Amniotic epithelial cell (primary cell): Measurements from ENCODE around the gene TBC1D22A.

Experiments
- DNase-seq: peaks from one replicate; pipeline ENCODE4 v3.0.0-alpha.2; 2010; ENCODE audit warnings: low read depth

Gene TBC1D22A

DNA sequence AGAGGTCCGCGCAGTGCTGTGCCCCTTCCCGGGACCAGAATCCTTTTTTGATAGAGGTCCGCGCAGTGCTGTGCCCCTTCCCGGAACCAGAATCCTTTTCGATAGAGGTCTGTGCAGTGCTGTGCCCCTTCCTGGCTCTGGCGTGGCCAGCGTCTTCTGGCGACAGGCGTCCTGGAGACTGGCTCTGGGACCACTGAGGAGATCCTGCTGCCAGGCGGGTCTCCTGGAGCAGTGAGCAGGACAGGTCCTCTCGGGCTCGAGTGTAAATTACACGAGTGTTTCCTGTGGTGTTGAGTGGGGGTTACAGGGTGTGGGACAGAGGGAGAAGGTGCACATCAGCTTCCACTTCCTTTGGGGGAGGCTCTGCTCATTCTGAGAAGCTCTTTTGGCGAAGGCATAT, 98.1 kb downstream of the TBC1D22A start:
- no peak for DNase-seq

DNA sequence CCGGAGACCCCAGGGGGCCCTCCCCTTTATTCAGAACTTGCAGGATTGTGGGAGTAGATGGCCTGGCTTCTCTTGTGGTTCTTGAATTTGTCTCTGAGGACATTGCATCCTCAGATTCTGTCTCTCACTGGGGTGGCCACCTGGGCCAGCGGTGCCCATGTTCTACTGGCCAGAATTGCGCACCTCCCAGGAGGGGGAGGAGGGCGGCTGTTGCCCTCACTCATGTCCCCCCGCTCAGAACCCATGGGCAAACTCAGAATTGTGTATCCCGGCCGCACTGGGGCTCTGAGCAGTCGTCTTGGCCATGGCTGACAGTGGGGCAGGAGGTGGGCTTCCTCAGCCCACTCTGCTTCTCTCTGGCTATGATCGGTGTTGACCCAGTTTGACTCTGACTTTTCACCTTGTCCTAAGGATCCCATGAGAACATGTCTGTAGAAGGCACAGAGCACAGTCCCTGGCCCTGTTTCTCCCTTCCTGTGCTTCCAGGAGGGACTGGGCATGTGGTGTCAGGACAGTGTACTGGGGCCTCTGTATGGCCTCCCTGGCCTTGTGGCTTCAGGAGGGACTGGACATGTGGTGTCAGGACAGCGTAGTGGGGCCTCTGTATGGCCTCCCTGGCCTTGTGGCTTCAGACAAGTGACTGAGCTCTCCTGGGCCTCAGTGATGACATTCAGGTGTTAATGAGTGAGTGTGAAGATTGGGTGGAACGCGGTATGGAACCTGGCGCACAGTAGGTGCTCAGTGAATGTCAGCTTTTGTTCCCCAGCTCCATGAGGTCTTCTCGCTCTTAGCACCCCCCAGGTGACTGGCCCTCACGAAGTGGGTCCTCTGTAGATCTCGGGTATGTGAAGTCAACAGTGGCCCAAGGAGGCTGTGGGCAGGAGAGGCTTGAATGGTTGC, 99.3 kb downstream of the TBC1D22A start:
- no peak for DNase-seq

DNA sequence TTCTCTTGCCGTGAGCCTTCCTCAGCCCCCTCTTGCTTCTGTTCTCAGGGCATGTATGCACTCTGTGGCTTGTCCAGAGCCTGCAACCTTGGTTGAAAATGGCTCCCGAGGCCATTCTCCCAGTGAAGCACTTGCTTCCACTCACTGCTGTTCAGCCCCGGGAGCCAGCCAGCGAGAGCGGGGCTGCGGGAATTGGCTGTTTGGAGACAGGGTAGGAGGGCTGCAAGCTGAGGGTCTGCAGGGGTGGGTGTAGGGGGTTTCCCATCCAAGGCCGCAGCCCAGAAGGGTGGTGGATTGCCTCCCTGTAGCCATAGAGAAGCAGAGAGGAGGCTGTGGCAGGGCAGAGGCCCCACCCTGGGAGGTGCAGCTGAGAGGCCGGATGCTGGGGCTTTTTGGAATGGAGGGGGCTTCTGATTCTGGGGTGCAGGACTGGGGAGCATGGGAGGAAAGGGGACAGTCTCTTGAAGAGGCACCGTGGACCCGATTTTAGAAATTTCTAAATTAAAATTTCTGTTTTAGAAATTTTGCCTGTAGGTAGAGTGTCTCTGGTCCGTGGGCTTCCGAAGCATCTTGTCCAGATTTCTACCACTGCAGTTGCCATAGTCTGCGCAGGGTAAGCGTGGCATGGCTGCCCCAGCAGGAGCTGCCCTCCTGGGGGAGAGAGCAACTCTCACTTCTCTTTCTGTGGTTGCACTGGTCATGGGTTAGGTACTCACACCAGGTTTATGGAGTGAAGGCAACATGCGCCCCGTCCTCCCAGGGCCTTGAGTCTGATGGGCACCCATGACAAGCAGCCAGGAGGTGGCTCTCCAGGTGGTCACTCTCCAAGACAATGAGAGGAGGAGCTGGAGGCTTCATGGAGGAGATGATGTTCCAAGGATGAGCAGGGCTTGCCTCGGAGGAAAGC, 100.2 kb downstream of the TBC1D22A start:
- no peak for DNase-seq

DNA sequence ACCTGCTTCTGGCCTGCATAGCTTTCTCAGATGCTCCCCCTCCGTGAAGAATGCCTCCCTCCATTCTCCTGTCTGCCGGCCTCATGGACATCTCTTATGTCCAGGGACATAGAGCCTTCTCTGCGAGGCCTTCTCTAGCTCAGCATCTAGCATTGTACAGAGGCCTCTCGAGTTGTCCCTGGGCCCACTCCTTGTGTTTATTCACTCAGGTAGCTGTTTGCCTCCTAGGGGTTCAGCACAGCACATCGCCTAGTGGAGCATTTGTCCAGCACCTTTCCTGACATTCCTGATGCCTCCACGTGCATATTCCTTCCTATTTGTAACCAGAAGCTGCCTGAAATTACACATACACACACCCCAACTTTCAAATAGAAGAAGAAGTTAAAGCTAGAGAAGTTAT, 101.3 kb downstream of the TBC1D22A start:
- DNase-seq, result no peak

DNA sequence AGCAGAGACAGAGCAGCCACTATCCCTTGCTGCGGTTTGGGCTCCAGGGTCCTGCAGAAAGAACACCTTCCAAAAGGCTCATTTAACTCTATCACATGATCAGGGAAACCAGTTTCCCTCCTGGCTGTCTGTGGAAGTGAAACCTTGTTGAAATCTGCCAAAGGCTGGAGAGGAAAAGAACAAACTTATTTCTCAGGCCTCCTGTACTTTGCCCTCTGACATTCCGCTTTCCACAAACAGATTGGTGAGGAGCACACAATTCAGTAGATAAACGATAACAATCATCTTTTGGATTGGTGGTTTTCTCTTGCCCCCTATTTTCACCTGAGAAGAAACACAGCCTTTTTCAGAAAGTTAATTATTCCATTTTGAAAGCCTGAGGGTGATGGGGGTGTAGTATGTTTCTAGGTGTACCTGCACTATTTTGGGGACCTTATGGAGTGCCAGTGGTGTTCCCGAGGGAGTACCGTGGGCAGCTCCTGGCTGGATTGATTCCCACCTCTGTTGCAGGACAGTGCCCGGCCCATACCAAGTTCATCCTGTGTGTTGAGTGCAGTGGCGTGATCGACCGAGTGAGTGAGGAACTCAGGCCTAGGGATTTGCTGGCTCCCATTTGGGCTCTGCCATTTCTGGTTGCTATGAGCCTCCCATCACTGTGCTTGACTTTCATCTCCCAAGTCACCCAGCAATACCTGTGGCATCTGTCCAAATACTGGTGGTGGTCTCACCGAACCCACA, 102.0 kb downstream of the TBC1D22A start:
- DNase-seq, result no peak

DNA sequence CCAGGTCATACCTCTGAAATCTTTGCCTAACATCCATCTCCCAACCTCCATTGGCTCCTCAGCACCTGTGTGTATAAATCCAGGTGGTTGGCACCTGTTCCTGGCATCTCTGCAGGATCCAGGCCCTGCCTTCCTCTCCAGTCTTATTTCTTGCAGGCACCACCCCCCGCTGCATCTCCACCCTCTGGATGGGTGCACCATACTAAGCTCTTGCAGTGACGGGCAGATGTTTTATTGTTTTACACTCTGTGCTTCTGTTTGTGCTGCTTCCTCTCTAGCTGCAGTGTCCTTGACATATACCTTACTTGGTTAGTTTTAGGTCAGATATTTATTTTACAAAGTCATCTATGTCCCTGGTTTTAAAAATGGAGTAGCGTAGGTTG, 102.6 kb downstream of the TBC1D22A start:
- no peak for DNase-seq

DNA sequence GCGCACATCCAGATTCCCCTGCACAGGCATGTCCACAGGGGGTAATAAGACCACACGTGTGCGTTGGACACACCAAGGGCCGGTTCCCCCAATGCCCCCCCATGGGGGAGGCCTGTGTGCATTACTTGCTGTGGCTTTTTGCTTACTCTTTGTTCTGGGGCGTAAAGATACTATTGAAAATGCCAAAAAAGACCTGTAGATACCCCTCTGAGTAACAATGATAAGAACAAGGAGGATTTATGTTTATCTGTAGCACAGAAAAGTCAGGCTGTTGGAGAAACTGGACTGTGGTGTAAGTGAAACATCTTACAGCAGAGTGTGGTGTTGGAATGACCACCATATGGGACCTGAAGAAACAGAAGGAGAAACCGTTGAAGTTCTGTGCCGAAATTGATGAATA, 103.2 kb downstream of the TBC1D22A start:
- no peak for DNase-seq

DNA sequence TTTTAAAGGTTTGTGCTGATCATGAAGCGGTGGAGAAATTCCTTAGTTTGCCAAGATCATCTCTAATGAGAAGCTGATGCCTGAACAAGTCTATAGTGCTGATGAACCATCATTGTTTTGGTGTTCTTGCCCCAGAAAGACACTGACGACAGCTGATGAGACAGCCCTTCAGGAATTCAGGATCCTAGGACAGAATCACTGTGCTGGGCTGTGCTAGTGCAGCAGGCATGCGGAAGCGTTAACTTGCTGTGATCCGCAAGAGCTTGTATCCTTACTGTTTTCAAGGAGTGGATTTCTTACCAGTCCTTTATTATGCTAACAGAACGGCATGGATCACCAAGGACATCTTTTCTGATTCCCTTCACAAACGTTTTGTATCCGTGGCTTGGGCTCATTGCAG, 104.1 kb downstream of the TBC1D22A start:
- DNase-seq, result peak; percentile 95

DNA sequence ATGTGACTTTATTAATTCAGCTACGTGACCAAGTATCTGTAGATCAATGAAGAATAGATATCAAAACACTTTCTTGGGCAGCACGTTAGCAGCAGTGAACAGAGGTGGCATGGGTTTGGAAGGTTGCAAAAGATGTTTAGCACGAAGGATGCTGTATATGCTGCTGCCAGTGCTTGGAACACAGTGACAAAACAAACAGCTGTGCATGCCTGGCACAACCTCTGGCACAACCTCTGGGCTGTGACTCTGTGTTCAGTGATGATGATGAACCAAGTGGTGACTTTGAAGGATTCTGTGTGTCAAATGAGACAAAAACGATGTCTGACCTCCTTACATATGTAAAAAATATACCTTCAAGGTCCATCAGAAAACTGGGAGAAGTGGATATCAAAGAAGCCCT, 104.7 kb downstream of the TBC1D22A start:
- DNase-seq, result no peak

DNA sequence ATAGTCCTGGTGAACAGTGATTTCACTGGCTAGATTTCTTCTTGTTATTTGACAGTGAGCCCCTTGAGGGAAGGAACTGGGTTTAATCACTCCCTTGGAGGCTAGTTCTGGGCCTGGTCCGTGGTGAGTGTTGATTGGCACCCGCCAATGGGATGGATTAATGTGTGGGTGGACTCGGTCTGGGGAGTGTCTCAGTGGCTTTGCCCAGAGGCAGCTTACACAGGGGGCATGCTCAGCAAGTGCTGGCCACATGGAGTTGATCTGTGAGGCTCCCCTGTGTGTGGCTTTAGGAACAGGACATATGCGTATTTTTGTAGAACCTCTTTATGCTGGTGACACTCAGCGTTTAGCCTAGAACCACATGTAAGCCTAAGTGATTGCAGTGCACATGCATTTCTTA, 106.9 kb downstream of the TBC1D22A start:
- no peak for DNase-seq

DNA sequence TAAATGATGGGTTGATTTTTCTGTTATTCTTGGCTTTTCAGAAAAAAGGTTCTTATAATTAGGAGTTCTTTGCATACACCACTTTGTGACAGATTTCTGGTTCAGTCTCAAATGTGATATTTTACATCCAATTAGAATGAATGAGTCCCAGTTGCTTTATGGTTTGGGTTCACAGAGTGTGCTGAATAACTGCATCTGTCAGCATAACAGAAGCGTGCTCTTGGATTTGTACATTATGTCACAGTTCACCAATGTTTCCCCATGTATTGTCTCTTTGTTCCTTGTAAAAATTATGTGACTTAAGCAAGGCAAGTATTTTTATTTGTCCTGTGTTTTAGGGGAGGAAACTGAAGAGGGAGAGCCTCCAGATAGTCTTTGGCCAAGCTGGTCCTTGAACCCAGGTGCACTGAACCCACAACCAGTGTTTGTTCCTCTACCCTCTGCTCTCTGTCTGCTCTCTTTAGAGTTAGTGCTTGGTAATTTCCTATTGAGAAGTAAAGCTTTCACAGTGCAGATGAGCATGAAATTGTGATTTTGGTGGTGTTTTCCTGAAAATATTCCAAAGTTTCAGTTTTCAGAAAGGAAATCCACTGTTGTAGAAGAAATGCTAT, 107.5 kb downstream of the TBC1D22A start:
- no peak for DNase-seq

DNA sequence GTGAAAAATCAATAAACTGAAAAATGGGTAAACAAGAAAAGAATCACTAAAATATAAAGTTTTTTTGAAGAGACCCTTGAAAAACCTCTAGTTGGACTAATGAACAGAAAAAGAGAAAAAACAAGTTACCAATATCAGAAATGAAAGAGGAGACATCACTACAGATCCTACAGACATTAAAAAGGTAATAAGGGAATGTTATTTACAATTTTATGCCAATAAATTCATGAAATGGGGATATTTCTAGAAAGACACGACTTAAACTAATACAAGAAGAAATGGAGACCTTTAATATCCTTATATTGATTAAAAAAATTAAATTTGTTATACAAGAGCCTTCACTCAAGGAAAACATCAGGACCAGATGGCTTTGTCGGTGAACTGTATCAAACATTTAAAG, 109.4 kb downstream of the TBC1D22A start:
- no peak for DNase-seq

DNA sequence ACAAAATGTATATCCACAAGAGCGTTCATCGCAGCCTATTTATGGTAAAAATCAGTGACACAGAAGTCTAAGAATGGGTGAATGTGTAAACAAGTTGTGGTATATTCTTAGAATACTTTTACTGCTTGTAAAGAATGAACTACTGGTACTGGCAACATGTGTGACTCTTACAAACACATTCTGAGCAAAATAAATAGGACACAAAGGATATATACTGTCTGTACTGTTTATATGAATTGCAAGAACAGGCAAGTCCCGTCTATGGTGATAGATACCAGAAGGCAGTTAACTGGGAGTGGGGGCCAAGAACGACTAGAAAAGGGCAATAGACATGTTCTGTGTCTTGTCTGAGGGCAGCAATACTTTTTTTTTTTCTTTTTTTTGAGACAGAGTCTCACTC, 112.6 kb downstream of the TBC1D22A start:
- no peak for DNase-seq

DNA sequence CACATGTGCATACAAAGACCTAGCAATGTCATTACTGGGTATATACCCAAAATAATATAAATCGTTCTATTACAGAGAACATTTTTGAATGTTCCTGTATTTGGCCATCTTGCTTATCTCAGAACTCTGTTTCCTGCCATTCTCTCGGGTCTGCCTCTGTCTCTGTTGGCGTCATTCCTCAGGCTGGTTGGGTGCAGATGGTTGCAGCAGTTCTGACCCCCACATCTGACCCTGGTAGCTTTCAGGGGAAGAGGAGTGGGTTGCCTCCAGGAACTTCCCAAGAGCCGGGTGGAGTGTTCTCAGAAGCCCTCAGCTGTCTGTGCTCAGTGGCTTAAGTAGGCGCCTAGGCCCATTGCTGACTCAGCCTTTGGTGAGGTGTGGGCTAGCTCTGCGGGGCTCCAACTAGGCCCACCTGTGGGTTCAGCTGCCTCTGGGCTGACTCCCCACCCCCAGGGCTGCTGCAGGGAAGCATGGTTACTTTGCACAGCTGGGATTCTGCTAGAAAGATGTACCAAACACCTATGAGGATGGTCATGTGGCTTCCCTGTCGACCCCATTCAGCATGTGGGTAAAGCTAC, 114.0 kb downstream of the TBC1D22A start:
- no peak for DNase-seq

DNA sequence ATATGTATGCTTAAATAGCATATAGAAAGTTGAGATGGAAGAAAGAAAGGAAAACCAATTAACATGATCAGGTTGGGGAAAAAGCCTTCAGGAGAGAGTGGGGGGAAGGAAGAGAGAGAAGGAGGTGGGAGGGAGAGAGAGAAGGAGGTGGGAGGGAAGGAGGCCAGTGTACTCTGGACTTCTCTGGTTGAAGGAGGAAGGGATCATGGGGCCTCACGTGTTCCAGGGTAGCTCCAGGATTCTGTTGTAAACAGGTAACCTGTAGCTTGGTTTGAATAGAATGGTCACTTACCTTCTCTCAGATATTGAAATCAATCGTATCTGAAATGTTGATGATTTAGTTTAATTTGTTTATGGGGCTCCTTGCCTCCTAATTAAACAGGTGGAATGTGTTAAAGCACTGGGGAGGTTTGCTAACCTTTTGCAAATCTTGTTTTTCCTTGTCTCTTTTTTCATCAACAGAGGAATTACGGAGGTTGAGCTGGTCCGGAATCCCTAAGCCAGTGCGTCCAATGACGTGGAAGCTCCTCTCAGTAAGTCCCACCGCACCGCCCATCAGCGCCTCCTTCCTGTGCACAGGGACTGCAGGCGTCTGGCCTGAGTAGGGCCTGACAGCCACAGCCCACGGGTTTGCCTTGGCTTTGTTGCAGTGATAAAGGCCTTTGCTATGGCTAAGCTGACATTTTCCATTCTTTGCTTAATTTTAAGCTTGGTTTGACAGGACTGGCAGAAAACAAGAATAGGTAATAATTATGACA, 115.9 kb downstream of the TBC1D22A start:
- DNase-seq, result peak; percentile 69

DNA sequence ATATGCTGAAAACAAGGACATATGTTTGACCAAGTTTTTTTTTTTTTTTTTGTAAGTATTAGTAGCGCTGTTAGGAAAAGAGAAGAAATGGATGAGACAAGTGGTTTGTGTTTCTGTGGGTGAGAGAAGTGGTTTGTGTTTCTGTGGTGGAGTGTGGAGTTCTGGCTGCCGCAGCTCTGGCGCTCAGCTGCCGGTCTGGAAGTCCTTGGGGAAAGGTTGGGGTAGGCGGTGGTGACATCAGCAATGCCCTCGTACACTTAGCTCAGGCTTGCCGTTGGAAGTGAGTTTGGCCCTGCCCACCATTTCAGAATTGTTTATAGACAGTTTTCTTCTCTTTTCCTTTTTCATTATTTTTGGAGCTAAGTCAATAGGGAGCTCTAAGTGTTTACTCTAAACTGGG, 116.6 kb downstream of the TBC1D22A start:
- DNase-seq, result no peak

DNA sequence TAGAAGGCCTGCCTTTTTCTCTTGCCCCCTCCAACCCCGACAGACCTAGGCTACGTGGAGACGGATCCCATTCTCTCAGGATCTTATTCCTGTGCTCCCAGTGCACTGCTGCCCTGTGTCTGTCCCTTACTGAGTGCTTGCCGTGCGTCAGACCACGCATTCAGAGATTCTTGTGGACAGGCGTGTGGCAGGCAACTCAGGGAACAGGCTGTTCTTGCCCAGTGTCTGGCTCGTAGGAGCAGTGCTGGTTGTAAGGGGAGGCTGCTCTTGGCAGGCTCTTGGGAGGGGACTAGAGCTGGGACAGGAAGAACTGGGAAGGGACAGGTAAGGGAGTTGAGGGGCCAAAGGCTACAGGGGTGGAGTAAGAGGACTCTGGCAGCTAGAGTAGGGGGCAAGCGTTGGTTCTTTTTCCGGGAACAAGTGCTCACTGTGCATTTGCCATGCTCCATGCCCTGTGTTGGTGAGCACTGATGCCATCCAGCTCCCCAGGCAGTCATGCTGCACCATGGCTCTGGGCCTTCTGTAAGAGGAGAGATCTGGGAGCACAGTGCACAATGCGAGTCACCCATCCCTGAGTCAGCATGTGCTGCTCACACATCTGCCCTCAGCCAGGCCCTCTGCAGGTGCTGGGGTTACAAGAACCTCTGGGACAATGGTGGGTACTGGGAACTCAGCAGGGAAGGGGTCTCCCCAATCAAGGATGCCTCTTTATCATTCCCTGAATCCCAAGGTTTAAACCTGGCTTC, 119.1 kb downstream of the TBC1D22A start:
- peak; percentile 24 for DNase-seq

DNA sequence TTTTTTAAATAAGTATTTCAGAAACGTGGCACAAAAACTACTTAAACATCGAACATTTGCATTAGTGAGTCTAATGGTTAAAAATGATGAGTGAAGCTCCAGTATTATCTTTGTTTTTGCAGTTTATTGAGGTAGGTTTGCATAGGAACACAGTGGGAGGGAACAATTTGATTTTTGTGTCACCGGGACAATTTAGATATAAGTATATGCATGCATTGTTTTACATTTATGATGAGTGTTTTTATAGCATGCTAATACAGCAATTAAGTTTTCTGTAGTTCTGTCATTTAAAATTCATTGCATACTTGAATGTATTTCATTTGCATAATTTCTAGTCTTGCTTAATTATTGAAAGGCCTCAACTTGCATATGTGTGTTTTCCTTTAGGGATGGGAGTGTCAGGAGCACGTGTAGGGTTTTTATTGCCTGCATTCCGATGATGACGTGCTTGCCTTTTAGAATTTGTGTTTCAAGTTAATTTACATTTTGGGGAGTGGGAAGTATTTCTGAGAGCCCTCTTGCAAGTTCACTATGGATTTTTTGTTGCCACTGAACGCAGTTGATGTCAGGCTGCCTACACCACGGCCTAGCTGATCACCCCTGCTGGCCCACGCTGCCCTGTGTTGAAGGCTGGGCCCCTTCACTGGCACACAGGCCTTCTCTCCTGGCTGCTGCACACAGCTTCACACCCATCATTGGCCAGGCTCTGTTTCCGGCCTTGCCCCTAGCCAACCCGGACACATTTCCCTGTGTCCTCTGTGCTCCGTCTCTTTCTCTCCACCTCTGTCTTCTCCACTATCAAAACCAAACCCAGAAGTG, 120.9 kb downstream of the TBC1D22A start:
- no peak for DNase-seq

DNA sequence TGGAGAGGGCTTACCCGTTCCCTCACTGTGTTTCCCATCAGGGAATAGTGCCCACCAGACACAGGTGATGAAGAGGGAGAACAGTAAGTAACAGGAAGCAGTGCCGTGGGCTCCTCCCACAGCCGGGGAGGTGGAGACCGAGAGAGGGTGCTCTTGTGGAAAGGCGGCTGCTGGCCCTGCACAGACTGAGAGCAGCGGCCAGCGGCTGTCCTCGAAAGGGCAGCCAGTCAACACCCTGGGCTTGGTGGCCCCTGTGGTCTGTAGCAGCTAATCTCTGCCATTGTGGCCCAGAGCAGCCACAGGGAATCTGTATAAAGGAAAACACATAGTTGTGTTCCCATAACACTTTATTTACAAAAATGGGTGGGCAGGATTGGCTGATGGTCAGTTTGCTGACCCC, 121.9 kb downstream of the TBC1D22A start:
- no peak for DNase-seq
